Activated CD8-positive, alpha-beta memory T cell treated with anti-CD3 and anti-CD28 coated beads for 36 hours (primary cell): ENCODE measurements around the gene LFNG. TPM values are rescaled to one million over a fixed set of nuclear protein-coding genes. Genes with fewer than 3 reads are reported as not detected.
"Not testable (repeated sequence)": the region's sequence is repeated elsewhere in the genome, so short reads cannot be mapped to it uniquely, and the experiment has no call there.

Experiments used
- CTCF ChIA-PET: fragments of 350-600 bp; sonication (Branson Sonifier 250); formaldehyde crosslinking; loops from one replicate; lab custom pipeline; 2021; ENCODE audit warnings: antibody characterized with exemption; lab: Charles Lee
- POLR2A ChIA-PET: fragments of 350-600 bp; sonication (Branson Sonifier 250); formaldehyde crosslinking; loops from one replicate; lab custom pipeline; 2021; ENCODE audit warnings: antibody characterized with exemption; lab: Charles Lee
- total RNA-seq, 2 experiments: library from RNA; stranded (reverse); gene quantifications; one replicate each; pipeline ENCODE4 v1.2.3, GENCODE V29; 2021

LFNG gene
- total RNA-seq, 2 experiments from 2014 or later, result 22.4 to 24.2 TPM

- ChIA-PET CTCF (no interaction called here), POLR2A (no interaction called here)
These were observed 27.4 kb downstream of the LFNG start for GRCh38 chr7:2546776-2547586.

GRCh38 chr7:2551418-2551817 is 31.8 kb downstream of the LFNG start:
- ChIA-PET CTCF (interaction anchor here (0.7 to 1.5 kb wide), 2 partner anchors 82 to 100 kb away, joined by 3 read pairs; no protein-coding TSS in a partner anchor), POLR2A (no interaction called here)

DNA sequence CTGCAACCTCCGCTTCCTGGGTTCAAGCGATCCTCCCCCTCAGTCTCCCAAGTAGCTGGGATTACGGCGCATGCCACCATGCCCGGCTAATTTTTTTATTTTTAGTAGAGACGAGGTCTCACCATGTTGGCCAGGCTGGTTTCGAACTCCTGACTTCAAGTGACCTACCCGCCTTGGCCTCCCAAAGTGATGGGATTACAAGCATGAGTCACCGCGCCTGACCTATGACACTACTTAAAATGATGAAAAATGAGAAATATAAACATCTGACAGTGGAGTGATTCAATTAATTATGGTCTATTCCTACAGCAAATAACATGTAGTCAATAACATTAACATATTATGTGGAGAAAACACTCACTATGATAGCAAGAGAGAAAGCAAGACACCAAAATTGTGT is 33.5 kb downstream of the LFNG start:
- POLR2A ChIA-PET, result interaction anchor here (0.6 to 1.2 kb wide), 3 partner anchors 8 to 212 kb away, joined by 3 to 9 read pairs (median 5); no protein-coding TSS in a partner anchor
- CTCF ChIA-PET, result interaction anchor here (1.1 to 1.5 kb wide), 3 partner anchors 30 to 102 kb away, joined by 3 read pairs; no protein-coding TSS in a partner anchor

DNA sequence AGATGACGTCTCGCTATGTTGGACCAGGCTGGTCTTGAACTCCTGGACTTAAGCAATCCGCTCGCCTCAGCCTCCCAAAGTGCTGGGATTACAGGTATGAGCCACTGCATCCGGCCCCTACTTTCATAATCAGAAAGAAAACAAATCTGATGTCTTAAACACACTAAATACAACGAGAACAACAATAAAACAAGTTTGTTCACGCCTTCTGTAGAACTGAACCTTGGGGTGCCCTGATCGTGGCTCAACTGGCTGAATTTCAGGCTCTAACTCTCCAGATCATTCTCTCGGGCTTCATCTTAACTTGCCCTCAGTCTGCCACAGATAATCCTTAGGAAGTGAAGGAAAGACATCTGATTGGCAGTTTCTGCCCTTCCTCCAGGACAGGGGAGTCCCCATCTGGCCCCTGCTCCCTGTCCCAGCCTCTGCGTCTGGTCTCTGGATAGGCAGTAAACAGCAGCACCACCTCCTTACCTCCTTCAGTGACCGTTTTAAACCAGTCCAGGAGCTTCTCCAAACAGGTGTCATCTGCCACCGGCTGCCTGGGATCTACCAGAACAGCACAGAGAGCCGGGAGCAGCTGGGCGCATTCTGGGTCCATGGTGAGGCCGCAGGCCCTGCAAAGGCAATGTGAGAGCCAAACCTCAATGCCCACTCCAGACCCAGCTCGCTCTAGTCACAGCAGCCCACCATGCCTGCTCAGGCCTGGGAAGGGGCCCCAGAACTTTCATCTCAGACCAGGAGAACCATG is 34.4 kb downstream of the LFNG start:
- ChIA-PET CTCF (interaction anchor here (1.1 to 1.4 kb wide), 2 partner anchors 31 to 103 kb away, joined by 3 read pairs; no protein-coding TSS in a partner anchor), POLR2A (interaction anchor here (0.7 to 1.2 kb wide), 2 partner anchors 31 to 213 kb away, joined by 3 to 5 read pairs; no protein-coding TSS in a partner anchor)

- CTCF ChIA-PET, result interaction anchor here (1.4 kb wide), 1 partner anchor 103 kb away, joined by 3 read pairs; no protein-coding TSS in a partner anchor
- POLR2A ChIA-PET, result no interaction called here
These were observed 35.1 kb downstream of the LFNG start for GRCh38 chr7:2554661-2555111.

- ChIA-PET POLR2A (interaction anchor here (0.6 to 0.7 kb wide), 2 partner anchors 11 to 40 kb away, joined by 5 to 12 read pairs; no protein-coding TSS in a partner anchor), CTCF (interaction anchor here (0.6 kb wide), 2 partner anchors 43 to 74 kb away, joined by 3 read pairs; no protein-coding TSS in a partner anchor)
These were observed 35.8 kb downstream of the LFNG start, which contains the start of gene BRAT1 for GRCh38 chr7:2555121-2556052. Gene BRAT1 (minus strand): TSS chr7:2555524. CDS start chr7:2554431, 1,093 bp downstream.

- ChIA-PET CTCF (interaction anchor here (1.0 kb wide), 1 partner anchor 36 kb away, joined by 3 read pairs; no protein-coding TSS in a partner anchor), POLR2A (interaction anchor here (0.6 to 1.3 kb wide), 2 partner anchors 37 to 452 kb away, joined by 4 to 5 read pairs; no protein-coding TSS in a partner anchor)
These were observed 39.2 kb downstream of the LFNG start, which contains the start of gene IQCE for GRCh38 chr7:2558629-2559282. Gene IQCE (plus strand): TSS chr7:2558979. CDS start chr7:2559182, 203 bp downstream.

DNA sequence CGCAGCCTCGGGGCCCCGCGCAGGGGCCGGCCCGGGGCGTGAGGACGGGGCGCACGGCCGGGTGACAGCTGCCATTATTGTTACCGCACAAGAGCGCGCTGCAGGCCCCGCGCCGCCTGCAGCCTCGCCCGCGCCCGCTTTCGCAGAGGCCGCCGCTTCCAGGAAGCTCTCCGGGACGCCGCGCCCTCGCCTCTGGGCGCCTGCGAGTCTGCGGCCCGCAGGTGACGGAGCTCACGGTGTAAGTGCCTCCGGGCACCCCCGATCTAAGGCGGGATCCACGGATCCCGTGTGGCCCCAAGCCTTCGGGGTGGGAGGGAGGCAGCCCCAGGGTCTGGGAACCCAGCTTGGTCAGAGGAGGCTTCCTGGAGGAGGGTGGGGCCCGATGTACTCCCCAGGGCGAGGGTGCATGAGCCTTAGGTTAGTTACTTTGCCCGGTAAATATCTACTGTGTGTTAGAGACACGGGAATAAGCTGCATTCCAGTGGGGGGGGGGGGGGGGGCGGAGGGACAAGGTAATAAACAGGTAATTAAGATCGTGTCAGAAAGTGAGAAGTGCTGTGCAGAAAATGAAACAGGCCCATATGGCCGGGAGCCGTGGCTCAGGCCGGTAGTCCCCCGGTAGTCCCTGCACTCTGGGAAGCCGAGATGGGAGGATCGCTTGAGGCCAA is 39.8 kb downstream of the LFNG start:
- ChIA-PET POLR2A (interaction anchor here (0.6 to 1.3 kb wide), 3 partner anchors 29 to 451 kb away, joined by 4 to 6 read pairs (median 5); no protein-coding TSS in a partner anchor), CTCF (interaction anchor here (0.7 to 1.0 kb wide), 2 partner anchors 37 to 91 kb away, joined by 3 read pairs; no protein-coding TSS in a partner anchor)

- CTCF ChIA-PET, result not testable (repeated sequence)
These were observed 44.4 kb downstream of the LFNG start for GRCh38 chr7:2563955-2564354.

GRCh38 chr7:2564970-2565540 is 45.5 kb downstream of the LFNG start:
- CTCF ChIA-PET, result no interaction called here

More at GRCh38 chr7:2563955-2564354, 44.4 kb downstream of the LFNG start:
- POLR2A ChIA-PET, result not testable (repeated sequence)

GRCh38 chr7:2566348-2566889 is 46.8 kb downstream of the LFNG start:
- ChIA-PET CTCF (no interaction called here), POLR2A (interaction anchor here (0.6 kb wide), 2 partner anchors 10 to 137 kb away, joined by 3 to 5 read pairs; no protein-coding TSS in a partner anchor)

More at GRCh38 chr7:2564970-2565540, 45.5 kb downstream of the LFNG start:
- POLR2A ChIA-PET, result no interaction called here

- POLR2A ChIA-PET, result interaction anchor here (0.6 kb wide), 1 partner anchor 11 kb away, joined by 5 read pairs; no protein-coding TSS in a partner anchor
- CTCF ChIA-PET, result interaction anchor here (0.6 to 1.0 kb wide), 2 partner anchors 20 to 117 kb away, joined by 3 to 4 read pairs; no protein-coding TSS in a partner anchor
These were observed 47.5 kb downstream of the LFNG start for GRCh38 chr7:2566890-2567678.

GRCh38 chr7:2567679-2568278 is 48.2 kb downstream of the LFNG start:
- ChIA-PET CTCF (interaction anchor here (0.6 to 1.0 kb wide), 2 partner anchors 19 to 117 kb away, joined by 3 to 4 read pairs; no protein-coding TSS in a partner anchor), POLR2A (no interaction called here)

GRCh38 chr7:2568521-2569223 is 49.1 kb downstream of the LFNG start:
- CTCF ChIA-PET, result no interaction called here

More at GRCh38 chr7:2568521-2569223, 49.1 kb downstream of the LFNG start:
- POLR2A ChIA-PET, result no interaction called here
